Endothelial cell of umbilical vein (primary cell): ENCODE results near the gene MREG.

Experiments
- CTCF ChIP-seq, 2 donors: IDR thresholded peaks; 1 replicate in 1 of 2; 2 replicates in 1 of 2; pipeline ENCODE4 v1.5.1; 2011; ENCODE audit warnings: low read length in 2 of 2, mild to moderate bottlenecking in 2 of 2, moderate library complexity in 2 of 2, control low read depth in 1 of 2, inconsistent platforms in 1 of 2, low read depth in 1 of 2; ENCODE audit not compliant: insufficient read depth in 1 of 2; ENCODE audit errors: extremely low read depth in 1 of 2
- JUN ChIP-seq: IDR thresholded peaks from 2 replicates; pipeline ENCODE4 v1.6.1; 2011; ENCODE audit warnings: borderline replicate concordance, low read depth; ENCODE audit not compliant: insufficient read length, insufficient read depth
- POLR2AphosphoS5 ChIP-seq: IDR thresholded peaks from 2 replicates; pipeline ENCODE4 v1.6.1; 2012; ENCODE audit warnings: low read depth, mild to moderate bottlenecking, control low read depth, low read length, moderate library complexity; ENCODE audit not compliant: insufficient read depth

- no peak for TF ChIP-seq JUN
- no peak for TF ChIP-seq CTCF (IDR thresholded peaks at IDR 0.05; ENCODE audit: extremely low read depth in 1 of 2, insufficient read depth in 1 of 2, low read depth in 1 of 2, low read length in 2 of 2)
- TF ChIP-seq POLR2AphosphoS5: no peak
Measured at GRCh38 chr2:216052420-216052819, 39.1 kb upstream of the MREG start.
